GM12878 (cell line): ENCODE measurements around the gene ZNF462. TPM values are rescaled to one million over a fixed set of nuclear protein-coding genes. Genes with fewer than 3 reads are reported as not detected.

ENCODE experiments used
- ATAC-seq: fragments of 200-7000 bp; cut with Tn5 transposase; 3 replicates; pipeline ENCODE4 v1.9.1; 2020; ENCODE audit warnings: mild to moderate bottlenecking, moderate library complexity
- BruUV-seq: library from RNA; stranded (reverse); fragments of 400-500 nt; replicated peaks from 2 replicates; lab custom pipeline; 2021; lab: Mats Ljungman, UMichigan
- CTCF ChIA-PET: fragments of 300-600 bp; sonication (Branson Sonifier 250); formaldehyde crosslinking; extraction: SDS; loops from one replicate; lab custom pipeline; 2021; ENCODE audit warnings: inconsistent platforms; lab: Yijun Ruan, JAX
- POLR2A ChIA-PET: fragments of 350-600 bp; formaldehyde crosslinking; extraction: SDS; loops from one replicate; lab custom pipeline; 2021; ENCODE audit warnings: inconsistent platforms; lab: Charles Lee
- RAD21 ChIA-PET: fragments of 300-600 bp; sonication (Branson Sonifier 250); formaldehyde crosslinking; loops from one replicate; lab custom pipeline; 2023; ENCODE audit warnings: antibody characterized with exemption; ENCODE audit not compliant: unreplicated experiment; lab: Charles Lee
- SMC1A ChIA-PET: fragments of 300-600 bp; sonication (Branson Sonifier 250); formaldehyde crosslinking; loops from one replicate; lab custom pipeline; 2023; ENCODE audit not compliant: unreplicated experiment, uncharacterized antibody; lab: Charles Lee
- DNase-seq: peaks from one replicate; pipeline ENCODE4 v3.0.0-alpha.2; 2011; ENCODE audit warnings: low read depth, low spot score
- FAIRE-seq: peaks from 3 replicates; lab custom pipeline; 2011; peaks lifted over from hg19 to GRCh38; lab: Jason Lieb, UNC
- H2AFZ ChIP-seq: 2 replicates; pipeline ENCODE4 v1.6.0; 2011; ENCODE audit warnings: low read depth, low read length, control low read depth; ENCODE audit not compliant: control insufficient read depth
- H3K27ac ChIP-seq: 2 replicates; pipeline ENCODE4 v1.5.1; 2011; ENCODE audit warnings: control low read depth; ENCODE audit not compliant: control insufficient read depth, insufficient read depth
- H3K27me3 ChIP-seq, 2 experiments: replicated peaks in 1 of 2; 2 replicates each; pipeline versions ENCODE4 v1.6.0 to v1.6.1; 2011; ENCODE audit warnings: low read length in 1 of 2; ENCODE audit not compliant: control insufficient read depth in 2 of 2, insufficient read depth in 2 of 2
- H3K36me3 ChIP-seq, 2 experiments: 2 replicates each; pipeline ENCODE4 v1.5.1; 2011; ENCODE audit warnings: low read length in 1 of 2; ENCODE audit not compliant: control insufficient read depth in 2 of 2, insufficient read depth in 2 of 2
- H3K4me1 ChIP-seq: 2 replicates; pipeline ENCODE4 v1.6.1; 2011; ENCODE audit warnings: mild to moderate bottlenecking, low read length, moderate library complexity, mixed read lengths; ENCODE audit not compliant: control insufficient read depth, insufficient read depth
- H3K4me2 ChIP-seq: 2 replicates; pipeline ENCODE4 v1.6.0; 2011; ENCODE audit warnings: control low read depth; ENCODE audit not compliant: control insufficient read depth, insufficient read depth
- H3K4me3 ChIP-seq: fragments of 200-600 bp; sonication (generic); 2 replicates; pipeline ENCODE4 v1.5.1; 2016
- H3K79me2 ChIP-seq: 2 replicates; pipeline ENCODE4 v1.6.0; 2011; ENCODE audit warnings: low read length; ENCODE audit not compliant: control insufficient read depth, insufficient read depth
- H3K9ac ChIP-seq: 2 replicates; pipeline ENCODE4 v1.8.0; 2011; ENCODE audit warnings: low read length, control low read depth, mixed read lengths; ENCODE audit not compliant: control insufficient read depth, insufficient read depth
- H3K9me3 ChIP-seq: replicated peaks from 3 replicates; pipeline ENCODE4 v1.5.1; 2011; ENCODE audit warnings: mild to moderate bottlenecking, low read length; ENCODE audit not compliant: control insufficient read depth, insufficient read depth
- H4K20me1 ChIP-seq: 2 replicates; pipeline ENCODE4 v1.6.0; 2011; ENCODE audit not compliant: control insufficient read depth, insufficient read depth
- BHLHE40 ChIP-seq, 2 experiments: fragments of 450-650 bp in 1 of 2; IDR thresholded peaks; 2 replicates each; pipeline ENCODE4 v1.6.1; 2011 to 2017; ENCODE audit warnings: low read depth in 2 of 2, borderline replicate concordance in 1 of 2, improper control_type of control experiment in 1 of 2, low read length in 1 of 2, mild to moderate bottlenecking in 1 of 2
- CREM ChIP-seq: IDR thresholded peaks from 2 replicates; pipeline ENCODE4 v1.6.1; 2014; ENCODE audit warnings: antibody characterized with exemption, low read depth
- IKZF1 ChIP-seq: fragments of 450-650 bp; conservative IDR thresholded peaks from 2 replicates; pipeline ENCODE4 v1.6.1; 2017; ENCODE audit warnings: antibody characterized with exemption, mild to moderate bottlenecking
- IRF5 ChIP-seq: fragments of 450-650 bp; IDR thresholded peaks from 2 replicates; pipeline ENCODE4 v1.6.1; 2017; ENCODE audit warnings: borderline replicate concordance
- JUNB ChIP-seq: IDR thresholded peaks from 2 replicates; pipeline ENCODE4 v1.6.1; 2016; ENCODE audit warnings: antibody characterized with exemption, mild to moderate bottlenecking
- MLLT1 ChIP-seq: fragments of 450-650 bp; IDR thresholded peaks from 2 replicates; pipeline ENCODE4 v1.6.1; 2016; ENCODE audit warnings: mild to moderate bottlenecking
- MYB ChIP-seq: fragments of 150-350 bp; IDR thresholded peaks from 2 replicates; pipeline ENCODE4 v1.6.1; 2014; ENCODE audit warnings: mild to moderate bottlenecking, low read depth, low read length, borderline replicate concordance
- MYC ChIP-seq: IDR thresholded peaks from 2 replicates; pipeline ENCODE4 v1.6.1; 2011; ENCODE audit warnings: mild to moderate bottlenecking, low read length, moderate library complexity, inconsistent platforms; ENCODE audit not compliant: insufficient read depth, insufficient replicate concordance, insufficient read length, severe bottlenecking
- RELB ChIP-seq: fragments of 450-650 bp; IDR thresholded peaks from 2 replicates; pipeline ENCODE4 v1.6.1; 2017; ENCODE audit warnings: low read depth, mild to moderate bottlenecking, moderate library complexity
- ZNF384 ChIP-seq: IDR thresholded peaks from 2 replicates; pipeline ENCODE4 v1.6.1; 2012; ENCODE audit warnings: low read depth, mild to moderate bottlenecking, low read length, improper control_type of control experiment, borderline replicate concordance
- ZNF592 ChIP-seq: fragments of 450-650 bp; IDR thresholded peaks from 2 replicates; pipeline ENCODE4 v1.6.1; 2017; ENCODE audit warnings: mild to moderate bottlenecking, moderate library complexity
- WGBS: methylation state at CpG from one replicate; pipeline ENCODE4 v1.1.6; 2016; ENCODE audit warnings: low lambda C conversion rate; ENCODE audit not compliant: insufficient replicate concordance, insufficient coverage; ENCODE audit errors: missing lambda C conversion rate; 5-methylcytosine and 5-hydroxymethylcytosine counted together
- in situ Hi-C: fragments of 300-500 bp; cut with MboI; formaldehyde crosslinking; loops from 9 replicates; pipeline ENCODE4 v1.14.3; 2018; ENCODE audit warnings: mixed read lengths
- intact Hi-C: fragments of 100-400 bp; cut with micrococcal nuclease; formaldehyde crosslinking; loops from one replicate; pipeline ENCODE4 v1.14.2; 2022; ENCODE audit not compliant: unreplicated experiment
- polyA plus RNA-seq, 11 experiments: library from polyadenylated mRNA; depleted of rRNA in 4 of 11; unstranded in 6 of 11; stranded (reverse) in 5 of 11; fragments of >200 nt; fragmentation: Nextera tagmentation in 4 of 11; fragmentation: Illumina TruSeq in 1 of 11; extraction: Ambion mirVana in 4 of 11; extraction: Trizol in 1 of 11; gene quantifications; 1 replicate in 1 of 11; 2 replicates in 10 of 11; pipeline versions ENCODE4 v1.2.1 to v1.2.3, GENCODE V29; 2011 to 2016; ENCODE audit warnings: inconsistent platforms in 2 of 11, missing spikeins in 2 of 11, low read depth in 1 of 11
- total RNA-seq, 4 experiments: library from RNA; depleted of rRNA in 3 of 4; stranded (reverse); fragments of >200 nt in 3 of 4; fragmentation: Illumina TruSeq in 1 of 4; extraction: Trizol in 1 of 4; gene quantifications; 2 replicates each; pipeline versions ENCODE4 v1.2.1 to v1.2.3, GENCODE V29; 2013 to 2021

The ZNF462 gene
- total and polyA plus RNA-seq, 10 of the 15 experiments (the other 5 are each of a cell fraction or from before 2014, with no cell fraction given) = 0.27 to 13.7 (median 0.55) TPM

GRCh38 chr9:106864373-106865143 lies 1.6 kb downstream of the ZNF462 start:
- Histone ChIP-seq H3K4me2 (peak overlapping the region; percentile 35; the same call in 1 of the 2 replicates), H3K27me3 (peaks cover 6 to 19% of the 10 kb centered on the region in 2 experiments; a peak in 3 of 4 replicates), H3K9me3 (peaks cover 2% of the 10 kb centered on the region; the same call in 1 of the 3 replicates), H3K4me3 (no peak overlapping the region), H2AFZ (no peak overlapping the region), H3K79me2 (no peaks in the 10 kb centered on the region), H3K4me1 (no peaks in the 10 kb centered on the region), H3K36me3 (no peaks in the 10 kb centered on the region), H3K9ac (no peak overlapping the region), H3K27ac (no peak overlapping the region), H4K20me1 (no peaks in the 10 kb centered on the region)
- 27% methylated on average over 10 of the region's 11 CpGs for WGBS
- in situ Hi-C loops = no loop called here
- ChIA-PET POLR2A (interaction anchor here (0.6 to 2.3 kb wide), 9 partner anchors 10 to 318 kb away, joined by 3 to 8 read pairs (median 4); no protein-coding TSS in a partner anchor), CTCF (interaction anchor here (0.6 to 6.0 kb wide), 15 partner anchors 12 to 580 kb away, joined by 3 to 26 read pairs (median 4); no protein-coding TSS in a partner anchor), RAD21 (interaction anchor here (0.9 to 5.9 kb wide), 19 partner anchors 10 to 579 kb away, joined by 3 to 80 read pairs (median 5); no protein-coding TSS in a partner anchor), SMC1A (interaction anchor here (0.6 to 19.8 kb wide), 24 partner anchors 10 to 1023 kb away, joined by 3 to 219 read pairs (median 3); no protein-coding TSS in a partner anchor)
- TSS peak; percentile 81 for BruUV-seq
- FAIRE-seq = no peak
- ATAC-seq = peak; percentile 26
- no peak for DNase-seq
- intact Hi-C loops = loop anchor here (2.0 to 5.0 kb wide), 6 partner anchors 56 to 577 kb away; no protein-coding TSS in a partner anchor
- no peak for TF ChIP-seq CREM
- peak; percentile 61 for TF ChIP-seq IKZF1
- peak; percentile 41 to 55; a peak in 3 of 4 replicates for TF ChIP-seq BHLHE40 (IDR thresholded peaks at IDR 0.05; ENCODE audit: borderline replicate concordance in 1 of 2, low read depth in 2 of 2, low read length in 1 of 2)
- no peak for TF ChIP-seq MYB
- TF ChIP-seq ZNF592 = no peak
- 0 out of 2 replicates have a peak, but pooled peaks have one; percentile 12 for TF ChIP-seq MLLT1
- TF ChIP-seq IRF5 = no peak
- peak; percentile 65; the same call in 1 of the 2 replicates for TF ChIP-seq RELB
- no peak for TF ChIP-seq JUNB
- TF ChIP-seq MYC = no peak
- peak; percentile 49; the same call in 1 of the 2 replicates for TF ChIP-seq ZNF384
